Cortex of kidney (tissue), 1 donor: ENCODE data around the gene KCNK13.

Source experiments
- DNase-seq: peaks from one replicate; lab custom pipeline; 2025; lab: John Stamatoyannopoulos, UW

KCNK13 gene

GRCh38 chr14:90132821-90133570 lies 71.2 kb downstream of the KCNK13 start:
- DNase-seq, result no peak

- no peak for DNase-seq
These were observed 75.1 kb downstream of the KCNK13 start for GRCh38 chr14:90136904-90137303.

GRCh38 chr14:90137807-90138206 lies 76.0 kb downstream of the KCNK13 start:
- DNase-seq, result no peak

GRCh38 chr14:90139199-90139598 lies 77.4 kb downstream of the KCNK13 start:
- DNase-seq, result no peak

DNA sequence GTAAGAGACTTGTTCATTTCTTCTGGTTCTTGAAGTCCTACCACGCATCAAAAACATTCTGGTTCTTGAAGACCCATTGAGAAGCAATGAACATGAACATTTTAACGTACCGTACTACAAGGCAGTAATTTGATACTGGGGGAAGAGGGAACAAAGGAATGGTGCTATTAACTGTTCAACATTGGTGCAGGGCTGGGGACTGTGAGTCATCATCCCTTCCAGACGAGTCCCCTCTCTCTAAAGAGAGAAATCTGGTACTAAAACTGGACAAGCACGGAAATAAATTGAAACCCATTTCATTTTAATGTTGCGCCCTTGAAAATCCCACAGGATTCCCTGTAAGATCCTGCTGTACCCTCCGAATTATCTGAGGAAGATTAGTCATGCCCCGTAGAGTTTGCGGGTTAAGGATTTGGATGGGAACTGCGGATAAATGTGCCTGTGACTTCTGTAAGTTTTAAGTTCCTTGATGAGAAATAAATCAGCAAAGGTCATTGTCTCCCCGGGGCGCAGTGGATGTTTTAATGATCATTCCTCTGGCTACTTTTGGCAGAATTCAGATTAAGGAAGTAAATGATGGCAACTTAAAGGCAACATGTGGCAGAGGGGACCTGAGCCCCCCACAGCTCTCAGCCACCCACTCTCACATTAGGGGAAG lies 78.6 kb downstream of the KCNK13 start:
- DNase-seq, result no peak

DNA sequence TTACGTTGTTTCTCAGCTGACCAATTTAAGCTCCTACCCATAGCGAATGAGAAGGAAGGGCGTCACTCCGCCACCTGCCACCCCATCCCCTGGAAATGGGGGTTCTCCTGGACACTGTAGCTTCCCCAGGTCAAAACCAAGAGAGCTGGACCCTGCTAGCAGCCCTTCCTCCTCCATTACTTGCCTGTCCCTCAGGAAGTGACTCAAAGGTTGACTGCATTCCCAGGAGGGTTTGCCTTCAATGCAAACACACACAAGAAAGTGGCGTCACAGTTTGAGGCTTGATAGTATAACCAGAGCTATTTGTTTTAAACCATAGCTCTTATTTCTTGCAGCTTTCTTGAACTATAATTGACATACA lies 79.1 kb downstream of the KCNK13 start:
- DNase-seq, result no peak

DNA sequence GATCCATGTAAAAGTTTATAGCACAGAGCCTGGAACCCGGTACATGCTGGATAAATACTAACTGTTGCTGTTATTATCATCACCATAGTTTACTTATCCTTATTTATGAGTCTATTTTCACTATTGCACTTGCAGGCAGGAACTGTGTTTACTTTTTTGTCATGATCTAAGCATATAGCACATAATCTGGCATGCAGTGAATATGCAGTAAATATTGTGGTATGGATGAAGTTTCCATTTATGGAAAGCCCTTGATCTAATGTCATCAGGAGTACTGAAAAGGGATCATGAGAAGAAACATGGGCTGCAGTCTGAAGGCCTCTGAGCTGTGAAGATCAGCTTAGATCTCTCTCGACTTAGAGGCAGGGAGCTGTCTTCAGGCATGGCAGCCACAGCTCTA lies 91.6 kb downstream of the KCNK13 start:
- no peak for DNase-seq

DNA sequence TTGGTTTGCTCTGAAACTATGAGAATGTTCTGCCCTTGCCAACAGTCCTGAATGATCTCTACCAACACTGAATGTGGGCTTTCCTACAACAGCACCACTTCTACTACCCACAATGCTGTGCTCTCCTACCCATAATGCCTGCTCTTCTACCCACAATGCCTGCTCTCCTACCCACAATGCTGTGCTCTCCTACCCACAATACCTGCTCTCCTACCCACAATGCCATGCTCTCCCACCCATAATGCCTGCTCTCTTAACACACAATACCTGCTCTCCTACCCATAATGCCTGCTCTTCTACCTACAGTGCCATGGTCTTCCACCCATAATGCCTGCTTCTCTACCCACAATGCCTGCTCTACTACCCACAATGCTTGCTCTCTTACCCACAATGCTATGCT lies 92.3 kb downstream of the KCNK13 start:
- no peak for DNase-seq

DNA sequence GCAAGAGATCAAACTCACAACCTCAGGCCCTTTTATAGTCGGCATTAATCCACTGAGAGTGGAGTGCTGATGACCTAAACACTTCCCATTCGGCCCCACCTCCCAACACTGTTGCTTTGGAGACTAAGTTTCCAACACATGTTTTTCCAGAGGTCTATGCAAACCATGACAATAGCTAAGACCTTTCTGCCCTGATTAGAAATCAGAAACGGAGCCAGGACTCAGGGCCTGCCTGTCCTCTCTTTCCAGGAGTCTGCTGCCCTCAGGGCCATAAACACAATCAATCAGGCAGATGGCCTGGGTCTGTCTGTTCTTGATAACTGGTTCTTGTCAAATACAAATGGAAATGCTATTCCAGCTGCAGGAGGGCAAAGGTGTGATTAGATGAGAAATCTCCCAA lies 97.4 kb downstream of the KCNK13 start:
- DNase-seq, result no peak

GRCh38 chr14:90159688-90160087 lies 97.9 kb downstream of the KCNK13 start:
- no peak for DNase-seq

DNA sequence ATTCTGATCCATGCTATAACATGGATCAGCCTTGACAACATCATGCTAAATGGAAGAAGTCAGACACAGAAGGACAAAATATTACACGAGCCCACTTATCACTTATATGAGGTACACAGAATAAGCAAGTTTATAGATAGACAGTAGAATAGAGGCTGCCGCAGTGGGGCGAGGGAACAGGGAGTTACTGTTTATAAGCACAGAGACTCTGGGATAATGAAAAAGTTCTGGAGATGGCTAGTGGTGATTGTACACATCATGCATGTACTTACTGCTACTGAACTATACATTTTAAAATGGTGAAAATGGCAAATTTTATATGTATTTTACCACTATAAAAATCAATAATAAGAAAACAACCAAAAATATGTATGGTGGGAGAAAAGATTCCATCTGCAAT lies 99.3 kb downstream of the KCNK13 start:
- DNase-seq, result no peak

DNA sequence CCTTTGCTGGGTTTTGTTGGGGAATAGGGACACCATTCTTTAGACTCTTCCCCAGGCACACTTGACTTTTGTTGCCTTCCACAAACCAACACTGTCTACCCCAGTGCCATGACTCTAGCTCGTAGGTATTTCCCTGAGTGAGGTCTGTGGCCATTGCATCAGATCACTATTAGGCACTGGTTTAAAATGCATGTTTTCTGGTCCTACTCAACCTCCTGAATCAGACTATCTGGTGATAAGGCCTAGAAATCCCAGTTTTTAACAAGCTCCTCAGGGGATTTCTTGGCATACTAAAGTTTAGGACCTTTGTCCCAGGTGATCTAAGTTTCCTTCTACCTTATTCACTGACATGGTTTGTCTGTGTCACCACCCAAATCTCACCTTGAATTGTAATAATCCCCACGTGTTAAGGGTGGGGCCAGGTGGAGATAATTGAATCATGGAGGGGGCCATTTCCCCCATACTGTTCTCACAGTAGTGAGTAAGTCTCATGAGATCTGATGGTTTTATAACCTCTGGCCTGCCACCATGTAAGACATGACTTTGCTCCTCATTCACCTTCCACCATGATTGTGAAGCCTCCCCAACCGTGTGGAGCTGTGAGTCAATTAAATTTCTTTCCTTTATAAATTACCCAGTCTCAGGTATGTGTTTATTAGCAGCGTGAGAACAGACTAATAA lies 106.8 kb downstream of the KCNK13 start:
- DNase-seq, result no peak

DNA sequence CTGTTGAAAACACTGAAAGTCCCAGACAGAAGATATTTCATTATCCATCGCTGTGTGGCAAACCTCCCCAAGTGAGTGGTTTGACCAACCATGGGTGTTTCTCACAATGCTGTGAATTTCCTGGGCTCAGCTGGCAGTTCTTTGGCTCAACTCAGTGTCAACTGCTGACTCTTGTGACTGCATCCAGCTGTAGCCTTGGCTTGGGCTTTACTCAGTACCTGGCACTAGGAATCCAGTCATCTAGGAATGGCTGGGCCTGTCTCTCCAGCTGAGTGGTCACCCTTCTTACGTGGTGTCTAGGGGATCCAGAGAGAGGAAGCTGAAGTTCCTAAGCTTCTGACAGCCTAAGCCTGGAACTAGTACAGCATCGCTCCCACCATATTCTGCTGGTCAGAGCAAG lies 113.8 kb downstream of the KCNK13 start:
- DNase-seq, result no peak

DNA sequence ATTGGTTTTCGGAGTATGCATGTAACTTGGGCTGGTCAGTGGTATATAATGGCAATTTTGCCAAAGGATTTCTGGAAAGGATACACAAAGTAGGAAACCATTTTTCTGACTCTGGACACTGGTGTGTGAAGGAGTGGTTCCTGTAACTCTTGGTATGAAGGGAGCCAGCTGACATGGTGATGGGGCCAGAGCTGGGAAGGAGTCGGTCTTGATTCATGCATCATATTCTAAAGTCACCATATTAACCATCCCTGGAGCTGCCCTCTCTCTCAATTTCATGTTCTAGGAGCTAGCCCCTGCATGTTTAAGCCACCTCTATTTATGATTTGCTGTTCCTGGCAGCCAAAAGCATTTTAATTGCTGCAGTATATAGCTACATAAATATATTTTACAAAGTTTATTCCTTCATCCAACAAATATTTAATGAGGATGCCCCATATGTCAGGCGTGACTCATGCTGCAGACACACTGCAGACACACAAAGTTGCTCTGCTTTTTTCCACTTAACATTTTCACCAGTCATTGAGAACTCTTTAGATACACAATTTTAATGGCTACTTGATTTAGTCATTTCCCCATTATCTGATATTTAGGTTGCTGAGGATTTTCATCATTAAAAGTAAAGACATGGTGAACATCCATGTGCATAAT lies 115.9 kb downstream of the KCNK13 start:
- DNase-seq, result no peak

- DNase-seq, result no peak
These were observed 117.6 kb downstream of the KCNK13 start for GRCh38 chr14:90179357-90179756.

- DNase-seq, result no peak
These were observed 118.3 kb downstream of the KCNK13 start for GRCh38 chr14:90179809-90180779.

DNA sequence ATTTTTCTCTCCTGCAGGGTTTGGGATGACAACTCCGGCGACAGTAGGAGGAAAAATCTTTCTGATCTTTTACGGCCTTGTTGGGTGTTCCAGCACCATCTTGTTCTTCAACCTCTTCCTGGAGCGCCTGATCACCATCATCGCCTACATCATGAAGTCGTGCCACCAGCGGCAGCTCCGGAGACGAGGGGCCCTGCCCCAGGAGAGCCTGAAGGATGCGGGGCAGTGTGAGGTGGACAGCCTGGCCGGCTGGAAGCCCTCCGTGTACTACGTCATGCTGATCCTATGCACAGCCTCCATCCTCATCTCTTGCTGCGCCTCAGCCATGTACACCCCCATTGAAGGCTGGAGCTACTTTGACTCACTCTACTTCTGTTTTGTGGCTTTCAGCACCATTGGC lies 122.3 kb downstream of the KCNK13 start:
- DNase-seq, result no peak

GRCh38 chr14:90184571-90185266 lies 122.9 kb downstream of the KCNK13 start:
- no peak for DNase-seq

- DNase-seq, result no peak
These were observed 126.8 kb downstream of the KCNK13 start for GRCh38 chr14:90188588-90188987.

DNA sequence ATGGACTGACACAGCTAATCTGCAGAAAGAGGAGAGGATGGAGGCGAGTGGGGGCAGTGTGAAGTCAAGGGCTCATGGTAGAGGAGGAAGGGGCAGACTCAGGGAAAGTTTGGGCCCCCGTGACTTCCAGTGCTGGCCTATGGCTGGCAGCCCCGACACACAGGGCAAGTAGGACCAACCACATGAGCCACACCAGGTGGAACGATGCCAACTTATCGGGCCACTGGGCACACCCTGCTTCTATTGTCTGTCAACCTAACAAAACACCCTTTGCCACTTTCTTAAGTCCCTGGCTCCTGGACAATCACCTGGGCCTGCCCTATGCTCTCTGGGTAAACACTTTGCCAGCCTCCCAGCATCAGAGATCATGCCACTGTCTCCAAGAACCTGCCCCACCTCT lies 129.4 kb downstream of the KCNK13 start:
- DNase-seq, result no peak

GRCh38 chr14:90191585-90191984 lies 129.8 kb downstream of the KCNK13 start:
- DNase-seq, result no peak
